IMR-90 (cell line): ENCODE data around the gene SLC23A2.

Experiments
- BHLHE40 ChIP-seq: fragments of 150-350 bp; IDR thresholded peaks from 2 replicates; pipeline ENCODE4 v1.6.1; 2016; ENCODE audit warnings: mild to moderate bottlenecking, low read depth, low read length
- CTCF ChIP-seq: conservative IDR thresholded peaks from 2 replicates; pipeline ENCODE4 v1.5.1; 2012; ENCODE audit warnings: mild to moderate bottlenecking, low read depth, low read length, improper control_type of control experiment
- NFE2L2 ChIP-seq: fragments of 150-350 bp; IDR thresholded peaks from 2 replicates; pipeline ENCODE4 v1.6.1; 2016; ENCODE audit warnings: low read depth, mild to moderate bottlenecking, low read length
- SMC3 ChIP-seq: fragments of 150-350 bp; IDR thresholded peaks from 2 replicates; pipeline ENCODE4 v1.6.1; 2016; ENCODE audit warnings: low read depth, mild to moderate bottlenecking, antibody characterized with exemption, low read length, moderate library complexity

GRCh38 chr20:4875578-4876067, 125.7 kb downstream of the SLC23A2 start:
- no peak for TF ChIP-seq CTCF
- TF ChIP-seq SMC3: no peak
- no peak for TF ChIP-seq BHLHE40
- no peak for TF ChIP-seq NFE2L2
